Measurements from ENCODE around the gene DNAH2.

DNAH2 gene

DNA sequence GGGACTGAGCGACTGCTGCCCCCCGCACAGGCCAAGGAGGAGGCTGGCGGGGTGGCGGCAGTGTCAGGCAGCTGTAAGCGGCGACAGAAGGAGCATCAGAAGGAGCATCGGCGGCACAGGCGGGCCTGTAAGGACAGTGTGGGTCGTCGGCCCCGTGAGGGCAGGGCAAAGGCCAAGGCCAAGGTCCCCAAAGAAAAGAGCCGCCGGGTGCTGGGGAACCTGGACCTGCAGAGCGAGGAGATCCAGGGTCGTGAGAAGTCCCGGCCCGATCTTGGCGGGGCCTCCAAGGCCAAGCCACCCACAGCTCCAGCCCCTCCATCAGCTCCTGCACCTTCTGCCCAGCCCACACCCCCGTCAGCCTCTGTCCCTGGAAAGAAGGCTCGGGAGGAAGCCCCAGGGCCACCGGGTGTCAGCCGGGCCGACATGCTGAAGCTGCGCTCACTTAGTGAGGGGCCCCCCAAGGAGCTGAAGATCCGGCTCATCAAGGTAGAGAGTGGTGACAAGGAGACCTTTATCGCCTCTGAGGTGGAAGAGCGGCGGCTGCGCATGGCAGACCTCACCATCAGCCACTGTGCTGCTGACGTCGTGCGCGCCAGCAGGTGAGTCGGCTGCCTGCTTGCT is 131.7 kb downstream of the DNAH2 start:
- no peak for DNase-seq (ENCODE audit: low read depth)
- TF ChIP-seq, protein P1, sequence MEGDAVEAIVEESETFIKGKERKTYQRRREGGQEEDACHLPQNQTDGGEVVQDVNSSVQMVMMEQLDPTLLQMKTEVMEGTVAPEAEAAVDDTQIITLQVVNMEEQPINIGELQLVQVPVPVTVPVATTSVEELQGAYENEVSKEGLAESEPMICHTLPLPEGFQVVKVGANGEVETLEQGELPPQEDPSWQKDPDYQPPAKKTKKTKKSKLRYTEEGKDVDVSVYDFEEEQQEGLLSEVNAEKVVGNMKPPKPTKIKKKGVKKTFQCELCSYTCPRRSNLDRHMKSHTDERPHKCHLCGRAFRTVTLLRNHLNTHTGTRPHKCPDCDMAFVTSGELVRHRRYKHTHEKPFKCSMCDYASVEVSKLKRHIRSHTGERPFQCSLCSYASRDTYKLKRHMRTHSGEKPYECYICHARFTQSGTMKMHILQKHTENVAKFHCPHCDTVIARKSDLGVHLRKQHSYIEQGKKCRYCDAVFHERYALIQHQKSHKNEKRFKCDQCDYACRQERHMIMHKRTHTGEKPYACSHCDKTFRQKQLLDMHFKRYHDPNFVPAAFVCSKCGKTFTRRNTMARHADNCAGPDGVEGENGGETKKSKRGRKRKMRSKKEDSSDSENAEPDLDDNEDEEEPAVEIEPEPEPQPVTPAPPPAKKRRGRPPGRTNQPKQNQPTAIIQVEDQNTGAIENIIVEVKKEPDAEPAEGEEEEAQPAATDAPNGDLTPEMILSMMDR (IDR thresholded peaks at IDR 0.05; ENCODE audit: insufficient read depth, low read depth, low read length, missing control alignments) = no peak
- H3K4me3 ChIP-seq (ENCODE audit: low read length) = no peak overlapping the region

DNA sequence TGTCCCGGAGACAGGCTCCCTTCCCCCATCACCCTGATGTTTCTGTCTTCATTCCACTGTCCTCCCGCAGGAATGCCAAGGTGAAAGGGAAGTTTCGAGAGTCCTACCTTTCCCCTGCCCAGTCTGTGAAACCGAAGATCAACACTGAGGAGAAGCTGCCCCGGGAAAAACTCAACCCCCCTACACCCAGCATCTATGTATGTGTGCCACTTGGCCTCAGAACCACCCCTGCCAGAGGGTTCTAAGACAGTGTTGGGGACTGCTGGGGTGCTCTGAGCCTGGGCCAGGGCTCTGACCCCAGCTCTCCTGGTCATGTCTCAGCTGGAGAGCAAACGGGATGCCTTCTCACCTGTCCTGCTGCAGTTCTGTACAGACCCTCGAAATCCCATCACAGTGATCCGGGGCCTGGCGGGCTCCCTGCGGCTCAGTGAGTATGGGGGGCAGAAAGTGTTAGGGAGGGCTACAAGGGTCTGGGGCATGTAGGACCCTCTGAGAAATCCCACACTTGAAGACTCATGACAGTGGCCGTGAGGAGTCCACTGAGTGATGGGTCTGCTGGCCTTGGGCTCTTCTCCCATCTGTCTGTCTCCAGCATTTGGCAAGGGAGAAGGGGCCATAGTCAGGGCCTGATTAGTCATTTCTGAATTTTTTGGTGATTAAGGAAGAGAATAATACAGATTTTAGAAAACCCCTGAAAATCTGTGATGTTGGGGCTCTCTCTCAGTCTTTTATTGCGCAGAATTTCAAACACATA is 132.4 kb downstream of the DNAH2 start:
- no peak overlapping the region for H3K4me3 ChIP-seq (ENCODE audit: low read length)
- no peak for DNase-seq (ENCODE audit: low read depth)
- TF ChIP-seq, protein P1 (IDR thresholded peaks at IDR 0.05; ENCODE audit: insufficient read depth, low read depth, low read length, missing control alignments) = no peak

DNA sequence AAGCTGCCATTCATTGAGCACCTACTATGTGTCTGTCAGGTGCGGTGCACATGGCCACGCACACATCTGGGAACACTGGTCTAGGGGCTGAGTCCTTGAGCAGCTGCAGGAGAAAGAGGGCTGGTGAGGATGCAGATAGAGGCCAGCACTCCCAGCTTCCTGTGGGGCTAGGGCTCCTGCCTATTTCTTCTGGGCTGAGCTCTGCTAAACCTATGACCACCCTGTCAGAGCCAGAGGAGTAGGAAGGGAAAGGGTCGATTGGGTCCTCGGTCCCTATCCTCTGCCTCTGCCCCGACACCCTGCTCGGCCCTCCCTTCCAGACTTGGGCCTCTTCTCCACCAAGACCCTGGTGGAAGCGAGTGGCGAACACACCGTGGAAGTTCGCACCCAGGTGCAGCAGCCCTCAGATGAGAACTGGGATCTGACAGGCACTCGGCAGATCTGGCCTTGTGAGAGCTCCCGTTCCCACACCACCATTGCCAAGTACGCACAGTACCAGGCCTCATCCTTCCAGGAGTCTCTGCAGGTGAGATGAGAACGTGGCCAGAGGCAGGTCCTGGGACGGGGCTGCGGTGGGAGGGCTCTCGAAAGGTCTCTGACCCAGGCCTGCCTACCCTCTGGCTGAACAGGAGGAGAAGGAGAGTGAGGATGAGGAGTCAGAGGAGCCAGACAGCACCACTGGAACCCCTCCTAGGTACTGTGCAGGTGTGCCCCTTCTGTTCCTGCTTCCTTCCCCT is 133.3 kb downstream of the DNAH2 start:
- no peak for DNase-seq (ENCODE audit: low read depth)

DNA sequence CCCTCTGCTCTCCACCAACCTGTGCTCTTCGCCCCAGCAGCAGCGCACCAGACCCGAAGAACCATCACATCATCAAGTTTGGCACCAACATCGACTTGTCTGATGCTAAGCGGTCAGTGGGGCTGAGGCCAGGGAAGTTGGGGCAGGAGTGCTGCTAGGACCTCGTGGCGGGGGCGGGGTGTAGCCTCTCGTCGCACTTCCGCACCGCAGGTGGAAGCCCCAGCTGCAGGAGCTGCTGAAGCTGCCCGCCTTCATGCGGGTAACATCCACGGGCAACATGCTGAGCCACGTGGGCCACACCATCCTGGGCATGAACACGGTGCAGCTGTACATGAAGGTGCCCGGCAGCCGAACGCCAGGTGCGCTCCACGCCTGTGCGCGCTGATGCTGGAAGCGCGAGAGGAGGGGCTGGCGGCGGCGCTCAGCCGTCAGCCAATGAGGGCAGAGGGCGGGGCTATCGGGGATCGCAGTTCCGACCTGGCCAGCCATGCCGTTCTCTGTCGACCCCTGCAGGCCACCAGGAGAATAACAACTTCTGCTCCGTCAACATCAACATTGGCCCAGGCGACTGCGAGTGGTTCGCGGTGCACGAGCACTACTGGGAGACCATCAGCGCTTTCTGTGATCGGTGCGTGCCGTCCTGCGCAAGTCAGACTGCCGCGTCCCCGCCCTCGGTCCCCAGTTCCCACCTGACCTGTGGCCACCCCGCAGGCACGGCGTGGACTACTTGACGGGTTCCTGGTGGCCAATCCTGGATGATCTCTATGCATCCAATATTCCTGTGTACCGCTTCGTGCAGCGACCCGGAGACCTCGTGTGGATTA is 134.1 kb downstream of the DNAH2 start:
- TF ChIP-seq, protein P1 (IDR thresholded peaks at IDR 0.05; ENCODE audit: insufficient read depth, low read depth, low read length, missing control alignments) = peak; percentile 86
- peak; percentile 94 for DNase-seq (ENCODE audit: low read depth)
- peak overlapping the region; percentile 16 for H3K4me3 ChIP-seq (ENCODE audit: low read length)

More for the DNA sequence above, 133.3 kb downstream of the DNAH2 start:
- TF ChIP-seq, protein P1 (IDR thresholded peaks at IDR 0.05; ENCODE audit: insufficient read depth, low read depth, low read length, missing control alignments) = no peak
- no peak overlapping the region for H3K4me3 ChIP-seq (ENCODE audit: low read length)

DNA sequence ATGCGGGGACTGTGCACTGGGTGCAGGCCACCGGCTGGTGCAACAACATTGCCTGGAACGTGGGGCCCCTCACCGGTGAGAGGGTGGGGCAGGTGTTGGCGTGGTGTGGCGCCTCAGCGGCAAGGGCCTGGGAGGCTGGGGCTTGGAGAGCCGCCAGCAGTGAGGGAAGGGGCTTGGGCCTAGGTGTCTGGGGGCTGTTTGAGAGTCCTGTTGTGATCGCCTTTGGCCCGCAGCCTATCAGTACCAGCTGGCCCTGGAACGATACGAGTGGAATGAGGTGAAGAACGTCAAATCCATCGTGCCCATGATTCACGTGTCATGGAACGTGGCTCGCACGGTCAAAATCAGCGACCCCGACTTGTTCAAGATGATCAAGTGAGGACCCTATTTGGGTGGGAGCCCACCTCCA is 134.7 kb downstream of the DNAH2 start:
- no peak overlapping the region for H3K4me3 ChIP-seq (ENCODE audit: low read length)
- no peak for DNase-seq (ENCODE audit: low read depth)
- TF ChIP-seq, protein P1 (IDR thresholded peaks at IDR 0.05; ENCODE audit: insufficient read depth, low read depth, low read length, missing control alignments) = no peak

DNA sequence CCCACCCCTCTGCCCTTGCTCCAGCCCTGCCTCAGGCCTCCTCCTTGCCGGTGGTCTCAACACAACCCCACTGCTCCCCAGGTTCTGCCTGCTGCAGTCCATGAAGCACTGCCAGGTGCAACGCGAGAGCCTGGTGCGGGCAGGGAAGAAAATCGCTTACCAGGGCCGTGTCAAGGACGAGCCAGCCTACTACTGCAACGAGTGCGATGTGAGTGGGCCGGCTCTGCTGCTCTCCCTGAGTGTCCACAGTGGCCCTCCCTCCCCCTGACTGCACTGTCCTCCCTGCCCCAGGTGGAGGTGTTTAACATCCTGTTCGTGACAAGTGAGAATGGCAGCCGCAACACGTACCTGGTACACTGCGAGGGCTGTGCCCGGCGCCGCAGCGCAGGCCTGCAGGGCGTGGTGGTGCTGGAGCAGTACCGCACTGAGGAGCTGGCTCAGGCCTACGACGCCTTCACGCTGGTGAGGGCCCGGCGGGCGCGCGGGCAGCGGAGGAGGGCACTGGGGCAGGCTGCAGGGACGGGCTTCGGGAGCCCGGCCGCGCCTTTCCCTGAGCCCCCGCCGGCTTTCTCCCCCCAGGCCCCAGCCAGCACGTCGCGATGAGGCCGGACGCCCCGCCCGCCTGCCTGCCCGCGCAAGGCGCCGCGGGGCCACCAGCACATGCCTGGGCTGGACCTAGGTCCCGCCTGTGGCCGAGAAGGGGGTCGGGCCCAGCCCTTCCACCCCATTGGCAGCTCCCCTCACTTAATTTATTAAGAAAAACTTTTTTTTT is 135.6 kb downstream of the DNAH2 start:
- DNase-seq (ENCODE audit: low read depth) = no peak
- H3K4me3 ChIP-seq (ENCODE audit: low read length) = no peak overlapping the region
- TF ChIP-seq, protein P1 (IDR thresholded peaks at IDR 0.05; ENCODE audit: insufficient read depth, low read depth, low read length, missing control alignments) = no peak

Data from epithelial cell of esophagus (primary cell).